ENCODE measurements around the gene NID2.

GRCh38 chr14:52018252-52018651 lies 50.6 kb downstream of the NID2 start:
- TF ChIP-seq CTCF (conservative IDR thresholded peaks at IDR 0.05 in 1 of 2, IDR thresholded peaks at IDR 0.05 in 1 of 2; ENCODE audit: low read depth in 1 of 2, low read length in 2 of 2) (no peak), EZH2 (IDR thresholded peaks at IDR 0.05; ENCODE audit: low read length, missing control alignments) (no peak)
